ENCODE results near the gene BRINP2.

Gene BRINP2

GRCh38 chr1:177170756-177171535 lies at the start of gene BRINP2:
Gene BRINP2 (plus strand): TSS chr1:177170958. CDS start chr1:177229877, 58,919 bp downstream.
- DNase-seq = peak; percentile 95

- DNase-seq = no peak
Measured at GRCh38 chr1:177122461-177123251, 48.1 kb upstream of the BRINP2 start.

GRCh38 chr1:177124577-177125278 lies 46.0 kb upstream of the BRINP2 start:
- no peak for DNase-seq

- DNase-seq = no peak
Measured at GRCh38 chr1:177126267-177126666, 44.5 kb upstream of the BRINP2 start.

- no peak for DNase-seq
Measured at GRCh38 chr1:177128665-177129281, 42.0 kb upstream of the BRINP2 start.

- no peak for DNase-seq
Measured at GRCh38 chr1:177130451-177130945, 40.3 kb upstream of the BRINP2 start.

- DNase-seq = no peak
Measured at GRCh38 chr1:177131723-177132122, 39.0 kb upstream of the BRINP2 start.

GRCh38 chr1:177132141-177132540 lies 38.6 kb upstream of the BRINP2 start:
- DNase-seq = no peak

- DNase-seq = no peak
Measured at GRCh38 chr1:177133977-177134538, 36.7 kb upstream of the BRINP2 start.

GRCh38 chr1:177135250-177135649 lies 35.5 kb upstream of the BRINP2 start:
- DNase-seq = no peak

GRCh38 chr1:177137814-177138213 lies 32.9 kb upstream of the BRINP2 start:
- peak; percentile 2 for DNase-seq

- DNase-seq = no peak
Measured at GRCh38 chr1:177138347-177138746, 32.4 kb upstream of the BRINP2 start.

- DNase-seq = no peak
Measured at GRCh38 chr1:177142010-177142409, 28.7 kb upstream of the BRINP2 start.

- DNase-seq = no peak
Measured at GRCh38 chr1:177142791-177143271, 27.9 kb upstream of the BRINP2 start.

- DNase-seq = no peak
Measured at GRCh38 chr1:177145106-177146070, 25.4 kb upstream of the BRINP2 start.

- DNase-seq = no peak
Measured at GRCh38 chr1:177146499-177146898, 24.3 kb upstream of the BRINP2 start.

- DNase-seq = no peak
Measured at GRCh38 chr1:177162243-177162642, 8.5 kb upstream of the BRINP2 start.

- DNase-seq = peak; percentile 29
Measured at GRCh38 chr1:177163844-177164379, 6.8 kb upstream of the BRINP2 start.

- peak; percentile 73 for DNase-seq
Measured at GRCh38 chr1:177164380-177165068, 6.2 kb upstream of the BRINP2 start, which contains the start of gene ASTN1. Gene ASTN1 (minus strand): TSS chr1:177164712. CDS start chr1:177164676, 36 bp downstream.

- no peak for DNase-seq
Measured at GRCh38 chr1:177165069-177165439, 5.7 kb upstream of the BRINP2 start.

All from NCI-H1092 treated with DMSO at 0.1 percent for 48 hours (cell line).